ENCODE results near the gene OTOP2.
"Not testable (repeated sequence)": the region's sequence is repeated elsewhere in the genome, so short reads cannot be mapped to it uniquely, and the experiment has no call there.

Gene OTOP2

GRCh38 chr17:74911423-74911822, 12.7 kb upstream of the OTOP2 start:
- not testable (repeated sequence) for H3K9me3 Mint-ChIP-seq, H3K27ac Mint-ChIP-seq, DNase-seq, H3K4me1 Mint-ChIP-seq, H3K36me3 Mint-ChIP-seq, H3K4me3 Mint-ChIP-seq
- CTCF ChIA-PET: interaction anchor here (1.2 kb wide), 1 partner anchor 7 kb away, joined by 4 read pairs; no protein-coding TSS in a partner anchor
- H3K27me3 Mint-ChIP-seq: peaks cover 44% of the 10 kb centered on the region

GRCh38 chr17:74916136-74916850, 7.8 kb upstream of the OTOP2 start:
- Mint-ChIP-seq H3K4me3 (no peak overlapping the region), H3K27ac (no peak overlapping the region), H3K4me1 (no peaks in the 10 kb centered on the region), H3K36me3 (no peaks in the 10 kb centered on the region), H3K9me3 (no peaks in the 10 kb centered on the region), H3K27me3 (peaks cover 77% of the 10 kb centered on the region)
- no peak for DNase-seq
- CTCF ChIA-PET: interaction anchor here (1.5 kb wide), 1 partner anchor 9 kb away, joined by 4 read pairs; no protein-coding TSS in a partner anchor

GRCh38 chr17:74916851-74917199, 7.2 kb upstream of the OTOP2 start:
- DNase-seq: no peak
- H3K4me1 Mint-ChIP-seq: no peaks in the 10 kb centered on the region
- no peaks in the 10 kb centered on the region for H3K36me3 Mint-ChIP-seq
- CTCF ChIA-PET: interaction anchor here (1.5 kb wide), 1 partner anchor 9 kb away, joined by 4 read pairs; no protein-coding TSS in a partner anchor
- H3K4me3 Mint-ChIP-seq: no peak overlapping the region
- H3K27ac Mint-ChIP-seq: no peak overlapping the region
- H3K9me3 Mint-ChIP-seq: no peaks in the 10 kb centered on the region
- peaks cover 82% of the 10 kb centered on the region for H3K27me3 Mint-ChIP-seq

GRCh38 chr17:74917430-74917829, 6.6 kb upstream of the OTOP2 start:
- Mint-ChIP-seq H3K36me3 (no peaks in the 10 kb centered on the region), H3K27ac (no peak overlapping the region), H3K27me3 (peaks cover 82% of the 10 kb centered on the region), H3K4me1 (no peaks in the 10 kb centered on the region), H3K4me3 (no peak overlapping the region), H3K9me3 (no peaks in the 10 kb centered on the region)
- no peak for DNase-seq
- CTCF ChIA-PET: interaction anchor here (1.5 kb wide), 1 partner anchor 8 kb away, joined by 4 read pairs; no protein-coding TSS in a partner anchor

- H3K4me1 Mint-ChIP-seq: no peaks in the 10 kb centered on the region
- no peaks in the 10 kb centered on the region for H3K36me3 Mint-ChIP-seq
- H3K9me3 Mint-ChIP-seq: no peaks in the 10 kb centered on the region
- H3K27ac Mint-ChIP-seq: no peak overlapping the region
- no peak for DNase-seq
- CTCF ChIA-PET: interaction anchor here (0.9 to 11.0 kb wide), 3 partner anchors 8 to 82 kb away, joined by 3 to 152 read pairs (median 4); no protein-coding TSS in a partner anchor
- peaks cover 92% of the 10 kb centered on the region for H3K27me3 Mint-ChIP-seq
- H3K4me3 Mint-ChIP-seq: no peak overlapping the region
These were observed 5.2 kb upstream of the OTOP2 start for GRCh38 chr17:74918906-74919305.

GRCh38 chr17:74919440-74920305, 4.4 kb upstream of the OTOP2 start:
- DNase-seq: no peak
- Mint-ChIP-seq H3K4me1 (peaks cover 4% of the 10 kb centered on the region), H3K9me3 (no peaks in the 10 kb centered on the region), H3K36me3 (no peaks in the 10 kb centered on the region), H3K27ac (no peak overlapping the region), H3K4me3 (no peak overlapping the region), H3K27me3 (peaks cover 95% of the 10 kb centered on the region)
- CTCF ChIA-PET: interaction anchor here (0.9 to 11.0 kb wide), 3 partner anchors 9 to 81 kb away, joined by 3 to 152 read pairs (median 4); no protein-coding TSS in a partner anchor

GRCh38 chr17:74920306-74920620, 3.8 kb upstream of the OTOP2 start:
- Mint-ChIP-seq H3K36me3 (no peaks in the 10 kb centered on the region), H3K9me3 (no peaks in the 10 kb centered on the region), H3K27me3 (peaks cover 95% of the 10 kb centered on the region), H3K4me1 (peaks cover 5% of the 10 kb centered on the region), H3K27ac (no peak overlapping the region), H3K4me3 (no peak overlapping the region)
- no peak for DNase-seq
- CTCF ChIA-PET: interaction anchor here (11.0 kb wide), 1 partner anchor 39 kb away, joined by 152 read pairs; no protein-coding TSS in a partner anchor

GRCh38 chr17:74920642-74921025, 3.4 kb upstream of the OTOP2 start:
- Mint-ChIP-seq H3K36me3 (no peaks in the 10 kb centered on the region), H3K27me3 (peaks cover 96% of the 10 kb centered on the region), H3K27ac (no peak overlapping the region), H3K9me3 (no peaks in the 10 kb centered on the region), H3K4me1 (peaks cover 5% of the 10 kb centered on the region), H3K4me3 (no peak overlapping the region)
- CTCF ChIA-PET: interaction anchor here (11.0 kb wide), 1 partner anchor 39 kb away, joined by 152 read pairs; no protein-coding TSS in a partner anchor
- DNase-seq: no peak

- no peak overlapping the region for H3K4me3 Mint-ChIP-seq
- CTCF ChIA-PET: interaction anchor here (11.0 kb wide), 1 partner anchor 38 kb away, joined by 152 read pairs; no protein-coding TSS in a partner anchor
- DNase-seq: no peak
- H3K36me3 Mint-ChIP-seq: no peaks in the 10 kb centered on the region
- peaks cover 5% of the 10 kb centered on the region for H3K4me1 Mint-ChIP-seq
- H3K9me3 Mint-ChIP-seq: no peaks in the 10 kb centered on the region
- H3K27ac Mint-ChIP-seq: no peak overlapping the region
- H3K27me3 Mint-ChIP-seq: peaks cover 98% of the 10 kb centered on the region
These were observed 2.9 kb upstream of the OTOP2 start for GRCh38 chr17:74921026-74921681.

GRCh38 chr17:74921769-74922168, 2.3 kb upstream of the OTOP2 start:
- Mint-ChIP-seq H3K4me1 (peaks cover 5% of the 10 kb centered on the region), H3K27me3 (peaks cover 98% of the 10 kb centered on the region), H3K4me3 (no peak overlapping the region), H3K36me3 (no peaks in the 10 kb centered on the region), H3K27ac (no peak overlapping the region), H3K9me3 (no peaks in the 10 kb centered on the region)
- no peak for DNase-seq
- CTCF ChIA-PET: interaction anchor here (11.0 kb wide), 1 partner anchor 38 kb away, joined by 152 read pairs; no protein-coding TSS in a partner anchor

GRCh38 chr17:74922172-74922571, 1.9 kb upstream of the OTOP2 start:
- CTCF ChIA-PET: interaction anchor here (11.0 kb wide), 1 partner anchor 37 kb away, joined by 152 read pairs; no protein-coding TSS in a partner anchor
- Mint-ChIP-seq H3K27ac (no peak overlapping the region), H3K27me3 (peaks cover 100% of the 10 kb centered on the region), H3K4me3 (no peak overlapping the region), H3K4me1 (peaks cover 5% of the 10 kb centered on the region), H3K36me3 (no peaks in the 10 kb centered on the region), H3K9me3 (no peaks in the 10 kb centered on the region)
- DNase-seq: no peak

GRCh38 chr17:74922694-74923537, 1.2 kb upstream of the OTOP2 start, which contains the start of gene USH1G:
Gene USH1G, minus strand, starts transcription at chr17:74923255. Its CDS starts 182 bp downstream, at chr17:74923073.
- DNase-seq: no peak
- Mint-ChIP-seq H3K4me3 (no peak within 1 kb of the TSS), H3K36me3 (no peaks in the 10 kb centered on the region), H3K27me3 (peaks cover 100% of the 10 kb centered on the region), H3K27ac (no peak within 1 kb of the TSS), H3K4me1 (peaks cover 5% of the 10 kb centered on the region), H3K9me3 (no peaks in the 10 kb centered on the region)
- CTCF ChIA-PET: interaction anchor here (11.0 kb wide), 1 partner anchor 36 kb away, joined by 152 read pairs; no protein-coding TSS in a partner anchor
